Neural crest cell (in vitro differentiated cells): ENCODE results near the gene PCCB. TPM values are rescaled to one million over a fixed set of nuclear protein-coding genes. Genes with fewer than 3 reads are reported as not detected.
"Not testable (repeated sequence)": the region's sequence is repeated elsewhere in the genome, so short reads cannot be mapped to it uniquely, and the experiment has no call there.

ENCODE experiments used
- DNase-seq: peaks from one replicate; pipeline ENCODE4 v3.0.0; 2021; ENCODE audit warnings: low read depth, mixed read lengths, low spot score
- H3K27ac Mint-ChIP-seq: one replicate; pipeline ENCODE4 v1.8.0; 2021; ENCODE audit warnings: mild to moderate bottlenecking, mixed read lengths; ENCODE audit not compliant: unreplicated experiment
- H3K27me3 Mint-ChIP-seq: 2 replicates; pipeline ENCODE4 v1.8.0; 2021; ENCODE audit warnings: low read depth, mild to moderate bottlenecking, mixed read lengths
- H3K36me3 Mint-ChIP-seq: 2 replicates; pipeline ENCODE4 v1.8.0; 2021; ENCODE audit warnings: low read depth, mild to moderate bottlenecking, mixed read lengths
- H3K4me1 Mint-ChIP-seq: 2 replicates; pipeline ENCODE4 v1.8.0; 2021; ENCODE audit warnings: mixed read lengths
- H3K4me3 Mint-ChIP-seq: one replicate; pipeline ENCODE4 v1.8.0; 2021; ENCODE audit warnings: mild to moderate bottlenecking, mixed read lengths
- H3K9me3 Mint-ChIP-seq: 2 replicates; pipeline ENCODE4 v1.8.0; 2021; ENCODE audit warnings: mixed read lengths
- total RNA-seq: library from RNA; stranded (reverse); gene quantifications from 2 replicates; pipeline ENCODE4 v1.2.1, GENCODE V29; 2021
- TF ChIP-seq, protein P1 (sequence below): fragments of 200-600 bp; sonication (generic); conservative IDR thresholded peaks from 2 replicates; pipeline ENCODE4 v1.5.0; 2021; ENCODE audit warnings: antibody characterized with exemption, mild to moderate bottlenecking

The PCCB gene
- total RNA-seq, 1 donor from 2014 or later = 50.7 TPM

DNA sequence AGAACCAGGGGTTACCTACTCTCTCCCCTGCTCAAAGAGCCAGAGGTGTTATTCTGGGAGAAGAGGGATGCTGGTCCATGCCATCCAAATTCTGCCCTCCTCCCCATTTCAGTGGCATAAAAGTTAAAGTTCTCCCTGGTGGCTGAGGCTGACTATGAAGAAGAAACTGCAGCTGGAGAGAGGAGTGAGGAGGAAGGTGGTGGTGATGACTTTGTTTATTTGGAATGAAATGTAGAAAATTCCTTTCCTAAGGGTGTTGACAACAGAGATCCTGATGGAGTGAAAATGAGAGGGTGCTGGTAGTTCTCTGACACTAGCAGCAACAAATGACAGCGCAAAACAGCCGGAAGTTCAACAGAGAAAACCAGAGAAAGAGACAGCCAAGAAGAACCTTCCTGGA, 100.4 kb downstream of the PCCB start:
- Mint-ChIP-seq H3K9me3 (no peaks in the 10 kb centered on the region), H3K27ac (no peak overlapping the region)

DNA sequence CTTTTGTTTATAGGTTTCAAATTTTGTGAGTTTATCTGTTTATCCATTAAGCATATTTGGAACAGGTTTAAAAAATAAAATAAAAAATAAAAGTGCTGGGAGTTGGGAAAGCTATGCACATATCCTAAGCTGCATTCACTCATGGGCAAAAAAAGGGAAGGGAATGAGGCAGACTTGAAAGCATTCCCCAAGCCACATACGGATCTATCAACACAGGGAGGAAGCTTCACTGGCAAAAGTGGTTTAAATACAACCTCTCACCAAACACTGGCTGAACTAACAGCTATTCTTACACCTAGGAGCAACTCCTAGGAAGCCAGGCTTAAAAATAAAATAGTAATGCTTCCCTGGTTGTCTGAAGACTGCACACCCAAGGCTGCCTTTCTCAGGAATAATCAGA, 101.2 kb downstream of the PCCB start:
- TF ChIP-seq, protein P1, sequence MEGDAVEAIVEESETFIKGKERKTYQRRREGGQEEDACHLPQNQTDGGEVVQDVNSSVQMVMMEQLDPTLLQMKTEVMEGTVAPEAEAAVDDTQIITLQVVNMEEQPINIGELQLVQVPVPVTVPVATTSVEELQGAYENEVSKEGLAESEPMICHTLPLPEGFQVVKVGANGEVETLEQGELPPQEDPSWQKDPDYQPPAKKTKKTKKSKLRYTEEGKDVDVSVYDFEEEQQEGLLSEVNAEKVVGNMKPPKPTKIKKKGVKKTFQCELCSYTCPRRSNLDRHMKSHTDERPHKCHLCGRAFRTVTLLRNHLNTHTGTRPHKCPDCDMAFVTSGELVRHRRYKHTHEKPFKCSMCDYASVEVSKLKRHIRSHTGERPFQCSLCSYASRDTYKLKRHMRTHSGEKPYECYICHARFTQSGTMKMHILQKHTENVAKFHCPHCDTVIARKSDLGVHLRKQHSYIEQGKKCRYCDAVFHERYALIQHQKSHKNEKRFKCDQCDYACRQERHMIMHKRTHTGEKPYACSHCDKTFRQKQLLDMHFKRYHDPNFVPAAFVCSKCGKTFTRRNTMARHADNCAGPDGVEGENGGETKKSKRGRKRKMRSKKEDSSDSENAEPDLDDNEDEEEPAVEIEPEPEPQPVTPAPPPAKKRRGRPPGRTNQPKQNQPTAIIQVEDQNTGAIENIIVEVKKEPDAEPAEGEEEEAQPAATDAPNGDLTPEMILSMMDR = no peak
- no peak overlapping the region for H3K27ac Mint-ChIP-seq

More for the DNA sequence above, 100.4 kb downstream of the PCCB start:
- H3K4me1 Mint-ChIP-seq = no peaks in the 10 kb centered on the region
- no peak for DNase-seq
- peaks cover 9% of the 10 kb centered on the region for H3K36me3 Mint-ChIP-seq
- TF ChIP-seq, protein P1 = no peak
- no peak overlapping the region for H3K4me3 Mint-ChIP-seq
- H3K27me3 Mint-ChIP-seq = no peaks in the 10 kb centered on the region

DNA sequence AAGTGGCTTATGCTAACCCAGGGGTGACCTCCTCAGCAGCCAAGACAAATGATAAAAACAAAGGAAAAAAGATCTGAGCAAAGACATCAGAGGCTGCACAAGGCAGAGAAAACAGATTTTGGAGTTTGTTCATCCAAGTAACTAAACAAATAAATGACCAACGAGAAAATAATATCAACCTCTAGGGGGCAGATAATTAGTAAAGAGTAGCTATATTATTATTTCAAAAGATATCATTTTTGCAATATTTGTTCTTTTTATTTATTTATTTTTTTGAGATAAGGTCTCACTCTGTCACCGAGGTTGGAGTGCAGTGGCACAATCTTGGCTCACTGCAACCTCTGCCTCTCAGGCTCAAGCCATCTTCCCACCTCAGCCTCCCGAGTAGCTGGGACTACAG, 101.8 kb downstream of the PCCB start:
- no peak overlapping the region for H3K27ac Mint-ChIP-seq
- H3K4me3 Mint-ChIP-seq = no peak overlapping the region
- H3K4me1 Mint-ChIP-seq = no peaks in the 10 kb centered on the region
- no peak for DNase-seq
- H3K27me3 Mint-ChIP-seq = no peaks in the 10 kb centered on the region
- peaks cover 3% of the 10 kb centered on the region for H3K9me3 Mint-ChIP-seq
- TF ChIP-seq, protein P1 = peak; percentile 53
- H3K36me3 Mint-ChIP-seq = peaks cover 15% of the 10 kb centered on the region

More for the DNA sequence above, 101.2 kb downstream of the PCCB start:
- Mint-ChIP-seq H3K4me1 (no peaks in the 10 kb centered on the region), H3K36me3 (peaks cover 15% of the 10 kb centered on the region), H3K27me3 (no peaks in the 10 kb centered on the region), H3K9me3 (peaks cover 3% of the 10 kb centered on the region), H3K4me3 (no peak overlapping the region)
- DNase-seq = no peak

DNA sequence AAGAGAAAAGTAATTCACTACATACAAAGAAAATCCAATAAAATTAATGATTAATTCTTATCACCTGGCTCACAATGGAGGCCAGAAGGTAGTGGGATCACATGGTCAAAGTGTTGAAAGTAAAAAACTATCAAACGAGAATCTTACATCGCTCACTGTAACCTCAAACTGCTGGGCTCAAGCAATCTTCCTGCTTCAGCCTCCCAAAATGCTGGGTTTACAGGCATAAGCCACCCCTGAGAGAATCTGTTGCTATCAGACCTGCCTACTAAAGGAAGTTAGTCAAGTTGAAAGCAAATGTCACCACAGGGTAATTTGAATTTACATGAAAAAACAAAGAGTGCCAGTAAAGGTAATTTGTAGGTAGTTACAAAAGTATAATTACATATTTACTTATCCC, 103.3 kb downstream of the PCCB start:
- TF ChIP-seq, protein P1 = no peak
- Mint-ChIP-seq H3K27me3 (no peaks in the 10 kb centered on the region), H3K4me1 (no peaks in the 10 kb centered on the region), H3K36me3 (peaks cover 15% of the 10 kb centered on the region), H3K27ac (no peak overlapping the region), H3K4me3 (no peak overlapping the region), H3K9me3 (peaks cover 3% of the 10 kb centered on the region)
- no peak for DNase-seq

DNA sequence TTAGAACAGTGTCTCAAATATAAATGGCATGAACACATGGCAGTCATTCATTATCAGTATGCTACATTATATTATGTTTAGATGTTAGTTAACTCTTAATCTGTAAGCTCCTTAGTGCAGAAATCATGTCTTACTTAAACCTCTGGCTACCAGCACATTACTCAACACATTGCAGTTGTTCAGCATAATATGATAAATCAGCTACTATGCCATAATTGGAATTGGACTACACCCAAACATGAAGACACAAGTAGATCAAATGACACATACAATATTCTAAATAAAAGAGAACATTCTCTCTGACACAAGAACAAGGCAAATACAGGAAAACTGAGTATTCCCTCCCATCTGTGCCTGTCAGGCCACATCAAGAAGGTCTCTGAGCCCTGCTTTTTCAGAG, 116.1 kb downstream of the PCCB start:
- TF ChIP-seq, protein P1 = no peak
- no peak overlapping the region for H3K4me3 Mint-ChIP-seq
- H3K9me3 Mint-ChIP-seq = no peaks in the 10 kb centered on the region
- DNase-seq = no peak
- H3K36me3 Mint-ChIP-seq = peaks cover 4% of the 10 kb centered on the region
- H3K27me3 Mint-ChIP-seq = no peaks in the 10 kb centered on the region
- H3K27ac Mint-ChIP-seq = no peak overlapping the region
- no peaks in the 10 kb centered on the region for H3K4me1 Mint-ChIP-seq

DNA sequence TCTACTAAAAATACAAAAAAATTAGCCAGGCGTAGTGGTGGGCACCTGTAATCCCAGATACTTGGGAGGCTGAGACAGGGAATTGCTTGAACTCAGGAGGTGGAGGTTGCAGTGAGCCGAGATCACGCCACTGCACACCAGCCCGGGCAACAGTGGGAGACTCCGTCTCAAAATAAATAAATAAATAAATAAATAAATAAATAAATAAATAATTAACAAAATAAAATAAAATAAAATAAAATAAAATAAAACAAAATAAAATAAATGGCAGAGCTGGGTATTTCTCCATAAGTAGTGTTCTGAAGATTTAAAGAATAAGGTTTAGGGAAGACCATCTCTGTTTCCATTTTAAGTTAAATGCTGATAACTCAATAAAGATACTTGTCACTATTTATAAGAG, 125.7 kb downstream of the PCCB start:
- not testable (repeated sequence) for DNase-seq, H3K27ac Mint-ChIP-seq, H3K4me1 Mint-ChIP-seq, H3K4me3 Mint-ChIP-seq, H3K9me3 Mint-ChIP-seq, H3K27me3 Mint-ChIP-seq
- H3K36me3 Mint-ChIP-seq = peaks cover 32% of the 10 kb centered on the region
